ENCODE measurements around the gene HOGA1.
"Not testable (repeated sequence)": the region's sequence is repeated elsewhere in the genome, so short reads cannot be mapped to it uniquely, and the experiment has no call there.

HOGA1 gene

GRCh38 chr10:97555541-97555940 lies 28.6 kb upstream of the HOGA1 start:
- DNase-seq: not testable (repeated sequence)

- DNase-seq: not testable (repeated sequence)
Measured at GRCh38 chr10:97560731-97561381, 23.3 kb upstream of the HOGA1 start.

DNA sequence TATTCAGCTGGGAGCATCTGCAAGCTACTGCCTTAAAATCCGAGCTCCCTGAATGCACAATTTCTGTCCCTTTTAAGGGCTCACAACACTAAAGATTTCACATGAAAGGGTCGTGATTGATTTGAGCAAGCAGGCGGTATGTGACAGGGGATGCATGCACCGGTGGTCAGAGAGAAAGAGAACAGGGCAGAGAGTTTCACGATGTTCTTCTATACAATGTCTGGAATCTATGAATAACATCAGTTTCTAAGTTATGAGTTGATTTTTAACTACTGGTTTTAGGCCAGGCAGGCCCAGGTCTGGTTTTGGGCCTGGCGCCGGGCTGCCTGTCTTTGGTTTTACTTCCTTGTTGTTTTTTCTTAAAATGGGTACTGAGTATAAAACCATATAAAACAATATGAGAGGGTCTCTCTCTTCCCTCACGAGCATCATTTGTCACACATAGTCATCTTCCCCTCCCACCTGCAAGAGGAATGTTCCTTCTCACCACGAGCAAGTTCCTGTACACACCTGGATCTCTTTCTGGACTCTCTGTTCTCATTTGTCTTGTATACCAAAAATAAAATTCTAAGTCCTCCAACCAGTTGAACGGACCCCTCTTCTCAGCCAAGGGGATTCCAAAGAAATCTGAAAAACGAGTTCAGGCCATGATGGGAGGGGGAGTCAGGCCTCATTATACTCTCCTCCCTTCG lies 22.7 kb upstream of the HOGA1 start:
- DNase-seq: not testable (repeated sequence)

GRCh38 chr10:97562329-97562728 lies 21.9 kb upstream of the HOGA1 start:
- not testable (repeated sequence) for DNase-seq

DNA sequence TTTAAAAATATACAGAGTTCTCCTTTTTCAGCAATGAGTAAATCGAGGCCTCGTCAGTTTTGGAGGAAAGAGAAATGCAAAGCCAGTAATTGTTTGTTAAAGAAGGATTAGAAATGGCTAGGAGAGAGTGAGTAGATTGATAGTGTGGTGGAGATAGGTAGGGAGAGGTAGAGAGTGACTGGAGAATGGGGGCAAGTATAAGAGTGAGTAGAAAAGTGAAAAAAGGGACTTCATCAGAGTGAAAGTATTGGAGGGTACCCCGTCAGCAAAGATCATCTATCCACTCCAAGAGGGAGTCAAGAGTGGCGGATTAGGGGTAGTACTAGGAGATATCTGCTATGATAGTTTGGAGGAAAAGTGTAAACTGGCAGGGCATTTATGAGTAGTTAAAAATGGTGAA lies 20.9 kb upstream of the HOGA1 start:
- DNase-seq: no peak

GRCh38 chr10:97564776-97565175 lies 19.4 kb upstream of the HOGA1 start:
- DNase-seq: no peak

- no peak for DNase-seq
Measured at GRCh38 chr10:97566336-97566996, 17.7 kb upstream of the HOGA1 start.

GRCh38 chr10:97567891-97568290 lies 16.3 kb upstream of the HOGA1 start:
- DNase-seq: no peak

DNA sequence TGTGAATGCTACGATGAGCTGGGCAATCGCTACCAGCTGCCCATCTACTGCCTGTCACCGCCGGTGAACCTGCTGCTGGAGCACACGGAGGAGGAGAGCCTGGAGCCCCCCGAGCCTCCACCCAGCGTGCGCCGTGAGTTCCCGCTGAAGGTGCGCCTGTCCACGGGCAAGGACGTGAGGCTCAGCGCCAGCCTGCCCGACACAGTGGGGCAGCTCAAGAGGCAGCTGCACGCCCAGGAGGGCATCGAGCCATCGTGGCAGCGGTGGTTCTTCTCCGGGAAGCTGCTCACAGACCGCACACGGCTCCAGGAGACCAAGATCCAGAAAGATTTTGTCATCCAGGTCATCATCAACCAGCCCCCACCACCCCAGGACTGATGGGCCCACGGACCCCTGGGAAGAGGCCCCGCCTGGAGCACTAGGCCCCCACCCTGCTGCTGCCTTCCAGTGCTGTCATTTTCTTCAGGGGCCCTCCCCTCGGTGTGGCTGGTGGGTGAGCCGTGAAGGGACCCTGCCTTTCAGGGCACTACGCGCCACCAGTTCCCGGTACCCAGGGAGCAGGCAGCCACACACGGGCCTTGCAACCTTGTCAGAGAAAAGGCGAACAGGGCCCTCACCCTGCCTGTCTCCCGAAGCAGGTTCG lies 13.9 kb upstream of the HOGA1 start:
- DNase-seq: no peak

GRCh38 chr10:97570789-97571471 lies 13.3 kb upstream of the HOGA1 start:
- DNase-seq: no peak

DNA sequence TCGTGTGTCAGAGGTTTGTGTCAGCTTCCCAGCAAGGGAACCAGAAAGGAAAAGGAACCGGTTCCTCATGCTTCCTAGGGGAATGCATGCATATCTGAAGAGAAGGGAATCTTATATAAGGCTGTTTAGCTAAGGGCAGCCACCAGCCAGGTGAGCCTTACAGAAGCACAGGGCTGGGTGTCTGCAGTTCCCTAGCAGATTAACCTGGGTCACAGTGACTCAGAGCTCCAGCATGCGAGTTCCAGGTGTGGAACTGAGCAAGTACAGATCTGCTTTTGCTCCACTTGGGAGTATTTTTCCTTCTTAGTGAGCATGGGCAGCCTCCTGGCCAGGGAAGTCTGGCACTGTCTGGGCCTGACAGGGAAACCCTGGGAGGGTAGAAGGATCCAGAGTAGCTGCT lies 12.6 kb upstream of the HOGA1 start:
- DNase-seq: no peak

DNA sequence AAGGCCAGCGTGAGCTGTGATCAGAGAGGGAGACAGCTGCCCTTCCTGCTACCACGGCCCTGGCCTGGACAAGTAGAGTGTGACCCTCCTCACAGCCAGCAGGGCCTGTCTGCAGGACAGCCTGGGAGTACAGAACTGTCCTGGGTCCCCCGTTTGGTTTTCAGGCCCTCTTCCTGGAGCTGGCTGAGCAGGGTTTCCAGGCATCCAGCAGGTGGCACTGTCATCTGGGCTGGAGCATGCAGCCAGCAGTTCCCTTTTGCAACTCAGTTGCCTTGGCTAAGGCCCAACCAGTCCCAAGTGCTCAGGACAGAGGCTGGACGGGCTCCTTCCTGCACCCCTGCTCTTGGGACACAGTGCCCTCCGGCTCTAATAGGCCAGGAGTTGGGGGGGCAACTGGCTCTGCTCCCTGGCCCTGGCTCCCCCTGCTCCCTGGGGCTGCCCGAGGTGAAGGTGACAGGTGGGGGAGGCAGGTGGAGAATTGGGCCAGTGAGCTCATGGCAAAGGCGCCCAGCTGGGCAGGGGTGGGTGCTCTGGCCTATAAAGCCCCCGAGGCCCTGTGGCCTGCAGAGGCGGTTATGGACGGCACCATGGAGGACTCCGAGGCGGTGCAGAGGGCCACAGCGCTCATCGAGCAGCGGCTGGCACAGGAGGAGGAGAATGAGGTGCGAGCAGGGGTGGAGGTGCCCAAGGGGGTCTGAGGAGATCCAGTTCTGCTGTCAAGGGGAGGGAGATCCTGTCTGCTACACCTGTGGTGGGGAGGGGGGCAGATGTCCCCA lies 11.8 kb upstream of the HOGA1 start, which contains the start of gene ANKRD2:
Gene ANKRD2 (plus strand): TSS at position 566 of the 776 bp plus-strand sequence. CDS start 10 bp downstream, at position 576.
- peak; percentile 50 for DNase-seq

DNA sequence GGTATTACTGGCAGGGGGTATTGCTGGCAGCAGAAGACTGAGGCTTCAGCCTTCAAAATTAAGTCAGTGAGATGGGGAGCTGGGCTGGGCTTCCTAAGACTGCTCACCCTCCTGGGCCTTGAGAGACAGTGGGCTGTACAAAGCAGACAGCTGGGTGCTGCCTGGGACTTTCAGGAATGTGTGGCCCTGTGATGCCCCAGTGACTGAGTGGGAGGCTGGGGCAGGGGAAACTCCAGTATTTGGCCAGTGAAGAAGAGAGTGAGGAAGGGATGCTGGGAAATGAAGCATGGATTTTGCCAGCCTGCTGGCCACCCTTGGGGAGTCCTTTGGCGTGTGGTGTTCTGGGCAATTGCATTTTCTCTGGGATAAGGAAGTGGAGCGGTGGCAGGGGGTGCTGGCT lies 11.2 kb upstream of the HOGA1 start:
- no peak for DNase-seq

DNA sequence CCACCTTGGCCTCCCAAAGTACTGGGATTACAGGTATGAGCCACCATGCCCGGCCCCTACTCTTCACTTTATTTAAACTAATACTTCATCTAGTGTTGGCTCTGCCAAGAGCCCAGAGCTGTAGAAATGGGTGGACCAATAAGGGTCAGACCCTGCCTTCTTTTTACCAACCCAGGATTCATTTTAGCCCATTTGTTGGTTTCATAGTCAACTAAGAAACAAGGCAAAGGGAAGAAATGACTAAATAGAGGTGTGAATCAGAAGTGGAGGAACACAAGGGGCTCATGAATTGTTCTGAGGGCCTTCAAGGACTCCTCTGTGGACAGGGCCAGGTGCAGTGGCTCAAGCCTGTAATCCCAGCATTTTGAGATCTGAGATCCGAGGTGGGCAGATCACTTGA lies 10.5 kb upstream of the HOGA1 start:
- DNase-seq: no peak

- DNase-seq: peak; percentile 19
Measured at GRCh38 chr10:97574374-97575126, 9.6 kb upstream of the HOGA1 start.

- no peak for DNase-seq
Measured at GRCh38 chr10:97575127-97575668, 9.0 kb upstream of the HOGA1 start.

DNA sequence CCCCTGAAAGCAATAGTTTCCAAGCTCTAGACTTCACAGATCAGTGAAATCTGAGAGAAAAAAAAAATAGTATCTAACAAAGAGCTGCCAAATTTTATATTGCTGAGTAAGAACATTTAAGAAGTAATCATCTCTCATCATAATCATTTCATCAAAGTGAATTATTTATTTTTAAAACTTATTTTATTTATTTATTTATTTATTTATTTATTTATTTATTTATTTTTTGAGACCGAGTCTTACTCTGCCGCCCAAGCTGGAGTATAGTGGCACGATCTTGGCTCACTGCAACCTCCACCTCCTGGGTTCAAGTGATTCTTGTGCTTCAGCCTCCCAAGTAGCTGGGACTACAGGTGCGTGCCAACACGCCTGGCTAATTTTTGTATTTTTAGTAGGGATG lies 7.7 kb upstream of the HOGA1 start:
- not testable (repeated sequence) for DNase-seq

GRCh38 chr10:97577701-97578100 lies 6.5 kb upstream of the HOGA1 start:
- DNase-seq: no peak

GRCh38 chr10:97578171-97578844 lies 5.9 kb upstream of the HOGA1 start:
- no peak for DNase-seq

All from CD4-positive, alpha-beta T cell treated with Interleukin-6 for 4 hours (primary cell).